Raji (cell line): Measurements from ENCODE around the gene C15orf40.

Experiments
- POLR2A ChIP-seq: IDR thresholded peaks from 2 replicates; pipeline ENCODE4 v1.6.1; 2011; ENCODE audit warnings: low read depth, low read length, control low read depth; ENCODE audit not compliant: insufficient read depth

Gene C15orf40

GRCh38 chr15:83011271-83012075 lies at the start of gene C15orf40:
C15orf40 (minus strand) TSS chr15:83011639; CDS start chr15:83011607, 32 bp downstream.
- peak; percentile 85 for TF ChIP-seq POLR2A

- TF ChIP-seq POLR2A = no peak
Observed at GRCh38 chr15:83057696-83058376, 46.4 kb upstream of the C15orf40 start.

- no peak for TF ChIP-seq POLR2A
Observed at GRCh38 chr15:83057002-83057401, 45.6 kb upstream of the C15orf40 start.

- no peak for TF ChIP-seq POLR2A
Observed at GRCh38 chr15:83053151-83053550, 41.7 kb upstream of the C15orf40 start.

GRCh38 chr15:83046558-83047127 lies 35.2 kb upstream of the C15orf40 start:
- no peak for TF ChIP-seq POLR2A

GRCh38 chr15:83044156-83044555 lies 32.7 kb upstream of the C15orf40 start:
- no peak for TF ChIP-seq POLR2A

- no peak for TF ChIP-seq POLR2A
Observed at GRCh38 chr15:83039206-83039605, 27.8 kb upstream of the C15orf40 start.

- TF ChIP-seq POLR2A = no peak
Observed at GRCh38 chr15:83036253-83036652, 24.8 kb upstream of the C15orf40 start.

GRCh38 chr15:83030021-83030420 lies 18.6 kb upstream of the C15orf40 start:
- TF ChIP-seq POLR2A = no peak

GRCh38 chr15:83018436-83018835 lies 7.0 kb upstream of the C15orf40 start:
- no peak for TF ChIP-seq POLR2A

GRCh38 chr15:83016906-83017305 lies 5.5 kb upstream of the C15orf40 start:
- TF ChIP-seq POLR2A = no peak

- TF ChIP-seq POLR2A = no peak
Observed at GRCh38 chr15:83015361-83015760, 3.9 kb upstream of the C15orf40 start.

- 0 out of 2 replicates have a peak, but pooled peaks have one; percentile 10 for TF ChIP-seq POLR2A
Observed at GRCh38 chr15:83014205-83014653, 2.8 kb upstream of the C15orf40 start.

- TF ChIP-seq POLR2A = no peak
Observed at GRCh38 chr15:83012636-83013035, 1.2 kb upstream of the C15orf40 start.

- TF ChIP-seq POLR2A = no peak
Observed at GRCh38 chr15:83012076-83012426, 612 bp upstream of the C15orf40 start.
